Neuronal stem cell (in vitro differentiated cells): Measurements from ENCODE around the gene RAI14.

ENCODE experiments used
- DNase-seq: peaks from one replicate; pipeline ENCODE4 v3.0.0-alpha.2; 2013; ENCODE audit warnings: low spot score
- H2AFZ ChIP-seq: one replicate; pipeline ENCODE4 v1.6.1; 2013; ENCODE audit warnings: mild to moderate bottlenecking, low read length, inconsistent platforms
- H2AK5ac ChIP-seq: 2 replicates; pipeline ENCODE4 v1.6.1; 2013; ENCODE audit warnings: low read depth, mild to moderate bottlenecking, inconsistent platforms, low read length, moderate library complexity, mixed read lengths
- H2BK120ac ChIP-seq: 2 replicates; pipeline ENCODE4 v1.6.1; 2013; ENCODE audit warnings: low read depth, mild to moderate bottlenecking, inconsistent platforms, low read length, moderate library complexity, mixed read lengths
- H2BK12ac ChIP-seq: one replicate; pipeline ENCODE4 v1.6.1; 2013; ENCODE audit warnings: low read length, inconsistent platforms
- H2BK15ac ChIP-seq: 2 replicates; pipeline ENCODE4 v1.6.1; 2013; ENCODE audit warnings: mild to moderate bottlenecking, low read length, inconsistent platforms, mixed read lengths
- H2BK5ac ChIP-seq: one replicate; pipeline ENCODE4 v1.6.1; 2013; ENCODE audit warnings: inconsistent platforms, mild to moderate bottlenecking, low read length, moderate library complexity
- H3K14ac ChIP-seq: one replicate; pipeline ENCODE4 v1.6.1; 2013; ENCODE audit warnings: low read length, inconsistent platforms
- H3K18ac ChIP-seq: 2 replicates; pipeline ENCODE4 v1.6.1; 2013; ENCODE audit warnings: low read length, inconsistent platforms
- H3K23ac ChIP-seq: 2 replicates; pipeline ENCODE4 v1.6.1; 2013; ENCODE audit warnings: low read depth, mild to moderate bottlenecking, mixed read lengths, low read length, inconsistent platforms; ENCODE audit not compliant: poor library complexity
- H3K27ac ChIP-seq: replicated peaks from 3 replicates; pipeline ENCODE4 v1.5.1; 2013; ENCODE audit warnings: low read length, inconsistent platforms
- H3K27me3 ChIP-seq, 3 experiments: 2 replicates each; pipeline ENCODE4 v1.6.1; 2013; ENCODE audit warnings: low read length in 3 of 3, mild to moderate bottlenecking in 2 of 3, inconsistent platforms in 1 of 3, low read depth in 1 of 3, mixed read lengths in 1 of 3, moderate library complexity in 1 of 3; ENCODE audit not compliant: control insufficient read depth in 3 of 3, insufficient read depth in 3 of 3
- H3K36me3 ChIP-seq, 2 donors: replicated peaks in 1 of 2; 2 replicates each; pipeline ENCODE4 v1.6.1; 2013; ENCODE audit warnings: low read length in 2 of 2; ENCODE audit not compliant: control insufficient read depth in 2 of 2, insufficient read depth in 2 of 2
- H3K4ac ChIP-seq: 2 replicates; pipeline ENCODE4 v1.6.1; 2013; ENCODE audit warnings: inconsistent platforms, mild to moderate bottlenecking, low read length, moderate library complexity
- H3K4me1 ChIP-seq, 2 donors: 1 replicate in 1 of 2; 2 replicates in 1 of 2; pipeline ENCODE4 v1.6.1; 2013; ENCODE audit warnings: low read length in 2 of 2, low read depth in 1 of 2; ENCODE audit not compliant: control insufficient read depth in 2 of 2, insufficient read depth in 1 of 2
- H3K4me2 ChIP-seq: one replicate; pipeline ENCODE4 v1.6.1; 2013; ENCODE audit warnings: mild to moderate bottlenecking, low read length, inconsistent platforms; ENCODE audit not compliant: insufficient read depth, poor library complexity, severe bottlenecking
- H3K4me3 ChIP-seq, 2 donors: 2 replicates each; pipeline ENCODE4 v1.5.1; 2013; ENCODE audit warnings: low read length in 2 of 2, mild to moderate bottlenecking in 2 of 2, inconsistent platforms in 1 of 2, moderate library complexity in 1 of 2
- H3K79me1 ChIP-seq: one replicate; pipeline ENCODE4 v1.6.1; 2013; ENCODE audit warnings: low read depth, mild to moderate bottlenecking, inconsistent platforms, low read length, moderate library complexity
- H3K9ac ChIP-seq: one replicate; pipeline ENCODE4 v1.6.1; 2013; ENCODE audit warnings: mild to moderate bottlenecking, low read depth, low read length, inconsistent platforms; ENCODE audit not compliant: poor library complexity
- H3K9me3 ChIP-seq, 2 donors: replicated peaks in 1 of 2; 2 replicates each; pipeline versions ENCODE3 to v1.6.1; 2013; ENCODE audit warnings: low read length in 2 of 2, mild to moderate bottlenecking in 2 of 2, inconsistent platforms in 1 of 2, low read depth in 1 of 2, mixed read lengths in 1 of 2, moderate library complexity in 1 of 2; ENCODE audit not compliant: control insufficient read depth in 2 of 2, insufficient read depth in 1 of 2
- H4K8ac ChIP-seq: one replicate; pipeline ENCODE4 v1.6.1; 2013; ENCODE audit warnings: low read depth, mild to moderate bottlenecking, inconsistent platforms, low read length, moderate library complexity
- H4K91ac ChIP-seq: one replicate; pipeline ENCODE4 v1.6.1; 2013; ENCODE audit warnings: low read length, low read depth, mild to moderate bottlenecking, inconsistent platforms; ENCODE audit not compliant: poor library complexity
- WGBS, 2 donors: extraction: QIAGEN DNeasy Blood & Tissue Kit; methylation state at CpG; one replicate each; pipeline ENCODE4 v1.1.7; 2013; ENCODE audit warnings: missing lambda C conversion rate in 2 of 2, mixed read lengths in 1 of 2; ENCODE audit not compliant: insufficient read length in 2 of 2, insufficient replicate concordance in 1 of 2; ENCODE audit errors: extremely low coverage in 2 of 2; 5-methylcytosine and 5-hydroxymethylcytosine counted together

The RAI14 gene

GRCh38 chr5:34691326-34691725 is 35.2 kb downstream of the RAI14 start:
- H3K36me3 ChIP-seq = peaks cover 3 to 62% of the 10 kb centered on the region in 2 donors
- no peak overlapping the region for H3K4me3 ChIP-seq
- no peak overlapping the region for H4K91ac ChIP-seq
- no peak overlapping the region for H2BK5ac ChIP-seq
- H3K4me2 ChIP-seq = no peak overlapping the region
- no peak overlapping the region for H3K4ac ChIP-seq
- no peak overlapping the region for H2AK5ac ChIP-seq
- H3K23ac ChIP-seq = no peak overlapping the region
- H3K14ac ChIP-seq = no peak overlapping the region
- H3K9me3 ChIP-seq = peaks cover 0 to 4% of the 10 kb centered on the region in 2 donors
- H3K27ac ChIP-seq = no peak overlapping the region
- no peak overlapping the region for H2BK15ac ChIP-seq
- no peak overlapping the region for H4K8ac ChIP-seq
- no CpG with 5 or more reads among the region's 6 CpGs for whole genome bisulfite sequencing, 2 donors
- no peak for DNase-seq
- peaks cover 12 to 15% of the 10 kb centered on the region in 2 donors for H3K4me1 ChIP-seq
- no peak overlapping the region for H3K18ac ChIP-seq
- H3K79me1 ChIP-seq = peaks cover 5% of the 10 kb centered on the region
- H3K27me3 ChIP-seq = no peaks in the 10 kb centered on the region
- no peak overlapping the region for H2BK12ac ChIP-seq
- no peak overlapping the region for H3K9ac ChIP-seq
- no peak overlapping the region for H2AFZ ChIP-seq
- no peak overlapping the region for H2BK120ac ChIP-seq

- no peak for DNase-seq
- no peak overlapping the region for H4K91ac ChIP-seq
- H3K14ac ChIP-seq = no peak overlapping the region
- no peaks in the 10 kb centered on the region for H3K27me3 ChIP-seq
- no peak overlapping the region for H3K27ac ChIP-seq
- no peak overlapping the region for H2BK15ac ChIP-seq
- no peak overlapping the region for H2AFZ ChIP-seq
- peaks cover 3 to 52% of the 10 kb centered on the region in 2 donors for H3K36me3 ChIP-seq
- H2BK5ac ChIP-seq = no peak overlapping the region
- H3K79me1 ChIP-seq = peaks cover 5% of the 10 kb centered on the region
- no peak overlapping the region for H2AK5ac ChIP-seq
- H3K4me3 ChIP-seq = no peak overlapping the region
- no peak overlapping the region for H2BK12ac ChIP-seq
- peak overlapping the region; percentile 19 for H3K18ac ChIP-seq
- H3K4ac ChIP-seq = no peak overlapping the region
- H3K23ac ChIP-seq = no peak overlapping the region
- WGBS, 2 donors = no CpG with 5 or more reads among the region's 6 CpGs
- H3K4me1 ChIP-seq = peaks cover 7% of the 10 kb centered on the region in 2 donors
- no peak overlapping the region for H4K8ac ChIP-seq
- no peaks in the 10 kb centered on the region for H3K9me3 ChIP-seq
- no peak overlapping the region for H3K9ac ChIP-seq
- no peak overlapping the region for H2BK120ac ChIP-seq
- H3K4me2 ChIP-seq = no peak overlapping the region
These were observed 36.7 kb downstream of the RAI14 start for GRCh38 chr5:34692786-34693185.

GRCh38 chr5:34694012-34694411 is 37.9 kb downstream of the RAI14 start:
- no peak overlapping the region for H3K4me2 ChIP-seq
- no peak overlapping the region for H3K18ac ChIP-seq
- H3K23ac ChIP-seq = no peak overlapping the region
- H3K79me1 ChIP-seq = peaks cover 5% of the 10 kb centered on the region
- H3K27ac ChIP-seq = no peak overlapping the region
- H4K91ac ChIP-seq = no peak overlapping the region
- WGBS, 2 donors = no CpG with 5 or more reads among the region's 1 CpG
- no peaks in the 10 kb centered on the region for H3K27me3 ChIP-seq
- no peak overlapping the region for H3K9ac ChIP-seq
- no peak overlapping the region for H2AK5ac ChIP-seq
- peaks cover 3 to 48% of the 10 kb centered on the region in 2 donors for H3K36me3 ChIP-seq
- no peak overlapping the region for H3K4me3 ChIP-seq
- H3K4ac ChIP-seq = no peak overlapping the region
- H2BK15ac ChIP-seq = no peak overlapping the region
- H4K8ac ChIP-seq = no peak overlapping the region
- H3K4me1 ChIP-seq = peaks cover 7 to 10% of the 10 kb centered on the region in 2 donors
- no peak overlapping the region for H2BK120ac ChIP-seq
- H2BK12ac ChIP-seq = no peak overlapping the region
- no peak overlapping the region for H3K14ac ChIP-seq
- no peaks in the 10 kb centered on the region for H3K9me3 ChIP-seq
- no peak for DNase-seq
- no peak overlapping the region for H2BK5ac ChIP-seq
- H2AFZ ChIP-seq = no peak overlapping the region

GRCh38 chr5:34694685-34695084 is 38.6 kb downstream of the RAI14 start:
- H3K18ac ChIP-seq = no peak overlapping the region
- no peak overlapping the region for H3K27ac ChIP-seq
- H2BK12ac ChIP-seq = no peak overlapping the region
- H3K23ac ChIP-seq = no peak overlapping the region
- no peak overlapping the region for H3K4ac ChIP-seq
- peaks cover 3 to 41% of the 10 kb centered on the region in 2 donors for H3K36me3 ChIP-seq
- no peaks in the 10 kb centered on the region for H3K9me3 ChIP-seq
- H2BK120ac ChIP-seq = no peak overlapping the region
- H3K27me3 ChIP-seq = no peaks in the 10 kb centered on the region
- H3K4me3 ChIP-seq = no peak overlapping the region
- no peak overlapping the region for H2AFZ ChIP-seq
- peaks cover 7 to 12% of the 10 kb centered on the region in 2 donors for H3K4me1 ChIP-seq
- no peak for DNase-seq
- WGBS, 2 donors = no CpG with 5 or more reads among the region's 4 CpGs
- no peak overlapping the region for H3K9ac ChIP-seq
- peaks cover 5% of the 10 kb centered on the region for H3K79me1 ChIP-seq
- H2AK5ac ChIP-seq = no peak overlapping the region
- H3K14ac ChIP-seq = no peak overlapping the region
- no peak overlapping the region for H4K8ac ChIP-seq
- H2BK5ac ChIP-seq = no peak overlapping the region
- H4K91ac ChIP-seq = no peak overlapping the region
- no peak overlapping the region for H2BK15ac ChIP-seq
- no peak overlapping the region for H3K4me2 ChIP-seq
